ENCODE results near the gene FKBP1B.
"Not testable (repeated sequence)": the region's sequence is repeated elsewhere in the genome, so short reads cannot be mapped to it uniquely, and the experiment has no call there.

The FKBP1B gene

GRCh38 chr2:24082787-24083566 lies 33.4 kb downstream of the FKBP1B start:
- Histone ChIP-seq H3K27ac (ENCODE audit: low read depth in 2 of 2, low read length in 2 of 2) (peak overlapping the region; percentile 91 to 95), H3K4me1 (ENCODE audit: control insufficient read depth in 2 of 2, insufficient read depth in 2 of 2, low read length in 2 of 2) (peaks cover 15 to 20% of the 10 kb centered on the region in 2 donors), H3K4me3 (ENCODE audit: low read length in 2 of 2) (peak overlapping the region; percentile 87 to 92), H3K9ac (ENCODE audit: low read depth in 1 of 2, low read length in 2 of 2) (peak overlapping the region; percentile 84 to 88), H3K9me3 (ENCODE audit: control insufficient read depth in 2 of 2, low read length in 2 of 2) (no peaks in the 10 kb centered on the region), H3K27me3 (ENCODE audit: control insufficient read depth in 2 of 2, insufficient read depth in 2 of 2, low read length in 2 of 2) (no peaks in the 10 kb centered on the region), H3K36me3 (ENCODE audit: control insufficient read depth in 2 of 2, insufficient read depth in 2 of 2, low read length in 2 of 2) (peaks cover 24 to 32% of the 10 kb centered on the region in 2 donors)

GRCh38 chr2:24083567-24084385 lies 34.2 kb downstream of the FKBP1B start:
- H3K27ac ChIP-seq (ENCODE audit: low read depth in 2 of 2, low read length in 2 of 2) = peak overlapping the region; percentile 91 to 95
- H3K4me3 ChIP-seq (ENCODE audit: low read length in 2 of 2) = peak overlapping the region; percentile 87 to 92
- H3K4me1 ChIP-seq (ENCODE audit: control insufficient read depth in 2 of 2, insufficient read depth in 2 of 2, low read length in 2 of 2) = peaks cover 15 to 17% of the 10 kb centered on the region in 2 donors
- H3K9ac ChIP-seq (ENCODE audit: low read depth in 1 of 2, low read length in 2 of 2) = peak overlapping the region; percentile 84 to 88
- H3K9me3 ChIP-seq (ENCODE audit: control insufficient read depth in 2 of 2, low read length in 2 of 2) = no peaks in the 10 kb centered on the region
- no peaks in the 10 kb centered on the region for H3K27me3 ChIP-seq (ENCODE audit: control insufficient read depth in 2 of 2, insufficient read depth in 2 of 2, low read length in 2 of 2)
- H3K36me3 ChIP-seq (ENCODE audit: control insufficient read depth in 2 of 2, insufficient read depth in 2 of 2, low read length in 2 of 2) = peaks cover 24 to 31% of the 10 kb centered on the region in 2 donors

GRCh38 chr2:24084386-24085199 lies 35.1 kb downstream of the FKBP1B start, which contains the start of gene TP53I3:
Gene TP53I3 (minus strand): TSS chr2:24084834. CDS start chr2:24084326, 508 bp downstream.
- Histone ChIP-seq H3K9me3 (ENCODE audit: control insufficient read depth in 2 of 2, low read length in 2 of 2) (no peaks in the 10 kb centered on the region), H3K9ac (ENCODE audit: low read depth in 1 of 2, low read length in 2 of 2) (peak within 1 kb of the TSS; percentile 84 to 88), H3K4me3 (ENCODE audit: low read length in 2 of 2) (peak within 1 kb of the TSS; percentile 87 to 92), H3K27ac (ENCODE audit: low read depth in 2 of 2, low read length in 2 of 2) (peak within 1 kb of the TSS; percentile 91 to 95), H3K4me1 (ENCODE audit: control insufficient read depth in 2 of 2, insufficient read depth in 2 of 2, low read length in 2 of 2) (peaks cover 15 to 17% of the 10 kb centered on the region in 2 donors), H3K36me3 (ENCODE audit: control insufficient read depth in 2 of 2, insufficient read depth in 2 of 2, low read length in 2 of 2) (peaks cover 21 to 24% of the 10 kb centered on the region in 2 donors), H3K27me3 (ENCODE audit: control insufficient read depth in 2 of 2, insufficient read depth in 2 of 2, low read length in 2 of 2) (no peaks in the 10 kb centered on the region)

GRCh38 chr2:24085200-24085489 lies 35.6 kb downstream of the FKBP1B start:
- H3K9me3 ChIP-seq (ENCODE audit: control insufficient read depth in 2 of 2, low read length in 2 of 2) = no peaks in the 10 kb centered on the region
- H3K4me1 ChIP-seq (ENCODE audit: control insufficient read depth in 2 of 2, insufficient read depth in 2 of 2, low read length in 2 of 2) = peaks cover 15 to 17% of the 10 kb centered on the region in 2 donors
- peak overlapping the region; percentile 91 to 95 for H3K27ac ChIP-seq (ENCODE audit: low read depth in 2 of 2, low read length in 2 of 2)
- no peaks in the 10 kb centered on the region for H3K27me3 ChIP-seq (ENCODE audit: control insufficient read depth in 2 of 2, insufficient read depth in 2 of 2, low read length in 2 of 2)
- peak overlapping the region; percentile 84 to 88 for H3K9ac ChIP-seq (ENCODE audit: low read depth in 1 of 2, low read length in 2 of 2)
- H3K4me3 ChIP-seq (ENCODE audit: low read length in 2 of 2) = peak overlapping the region; percentile 87 to 92
- H3K36me3 ChIP-seq (ENCODE audit: control insufficient read depth in 2 of 2, insufficient read depth in 2 of 2, low read length in 2 of 2) = peaks cover 18 to 22% of the 10 kb centered on the region in 2 donors

- Histone ChIP-seq H3K27ac (ENCODE audit: low read depth in 2 of 2, low read length in 2 of 2) (no peak overlapping the region), H3K4me1 (ENCODE audit: control insufficient read depth in 2 of 2, insufficient read depth in 2 of 2, low read length in 2 of 2) (peaks cover 15 to 17% of the 10 kb centered on the region in 2 donors), H3K9me3 (ENCODE audit: control insufficient read depth in 2 of 2, low read length in 2 of 2) (no peaks in the 10 kb centered on the region), H3K9ac (ENCODE audit: low read depth in 1 of 2, low read length in 2 of 2) (no peak overlapping the region), H3K4me3 (ENCODE audit: low read length in 2 of 2) (no peak overlapping the region), H3K36me3 (ENCODE audit: control insufficient read depth in 2 of 2, insufficient read depth in 2 of 2, low read length in 2 of 2) (peaks cover 10 to 14% of the 10 kb centered on the region in 2 donors), H3K27me3 (ENCODE audit: control insufficient read depth in 2 of 2, insufficient read depth in 2 of 2, low read length in 2 of 2) (no peaks in the 10 kb centered on the region)
These were observed 36.7 kb downstream of the FKBP1B start for GRCh38 chr2:24086241-24086640.

- Histone ChIP-seq H3K4me1 (ENCODE audit: control insufficient read depth in 2 of 2, insufficient read depth in 2 of 2, low read length in 2 of 2) (peaks cover 15 to 17% of the 10 kb centered on the region in 2 donors), H3K36me3 (ENCODE audit: control insufficient read depth in 2 of 2, insufficient read depth in 2 of 2, low read length in 2 of 2) (peaks cover 9 to 10% of the 10 kb centered on the region in 2 donors), H3K4me3 (ENCODE audit: low read length in 2 of 2) (no peak overlapping the region), H3K27me3 (ENCODE audit: control insufficient read depth in 2 of 2, insufficient read depth in 2 of 2, low read length in 2 of 2) (no peaks in the 10 kb centered on the region), H3K9ac (ENCODE audit: low read depth in 1 of 2, low read length in 2 of 2) (no peak overlapping the region), H3K27ac (ENCODE audit: low read depth in 2 of 2, low read length in 2 of 2) (no peak overlapping the region), H3K9me3 (ENCODE audit: control insufficient read depth in 2 of 2, low read length in 2 of 2) (no peaks in the 10 kb centered on the region)
These were observed 37.5 kb downstream of the FKBP1B start for GRCh38 chr2:24087032-24087431.

GRCh38 chr2:24088821-24089359 lies 39.3 kb downstream of the FKBP1B start:
- no peaks in the 10 kb centered on the region for H3K36me3 ChIP-seq (ENCODE audit: control insufficient read depth in 2 of 2, insufficient read depth in 2 of 2, low read length in 2 of 2)

GRCh38 chr2:24093270-24093669 lies 43.7 kb downstream of the FKBP1B start:
- not testable (repeated sequence) for H3K36me3 ChIP-seq (ENCODE audit: control insufficient read depth in 2 of 2, insufficient read depth in 2 of 2, low read length in 2 of 2); H3K27ac ChIP-seq (ENCODE audit: low read depth in 2 of 2, low read length in 2 of 2); H3K9me3 ChIP-seq (ENCODE audit: control insufficient read depth in 2 of 2, low read length in 2 of 2)

More at GRCh38 chr2:24088821-24089359, 39.3 kb downstream of the FKBP1B start:
- Histone ChIP-seq H3K9me3 (ENCODE audit: control insufficient read depth in 2 of 2, low read length in 2 of 2) (no peaks in the 10 kb centered on the region), H3K9ac (ENCODE audit: low read depth in 1 of 2, low read length in 2 of 2) (no peak overlapping the region), H3K4me1 (ENCODE audit: control insufficient read depth in 2 of 2, insufficient read depth in 2 of 2, low read length in 2 of 2) (peaks cover 6% of the 10 kb centered on the region in 2 donors), H3K27ac (ENCODE audit: low read depth in 2 of 2, low read length in 2 of 2) (no peak overlapping the region), H3K4me3 (ENCODE audit: low read length in 2 of 2) (no peak overlapping the region), H3K27me3 (ENCODE audit: control insufficient read depth in 2 of 2, insufficient read depth in 2 of 2, low read length in 2 of 2) (no peaks in the 10 kb centered on the region)

GRCh38 chr2:24095171-24095677 lies 45.7 kb downstream of the FKBP1B start:
- not testable (repeated sequence) for H3K4me3 ChIP-seq (ENCODE audit: low read length in 2 of 2); H3K36me3 ChIP-seq (ENCODE audit: control insufficient read depth in 2 of 2, insufficient read depth in 2 of 2, low read length in 2 of 2); H3K27ac ChIP-seq (ENCODE audit: low read depth in 2 of 2, low read length in 2 of 2); H3K27me3 ChIP-seq (ENCODE audit: control insufficient read depth in 2 of 2, insufficient read depth in 2 of 2, low read length in 2 of 2); H3K4me1 ChIP-seq (ENCODE audit: control insufficient read depth in 2 of 2, insufficient read depth in 2 of 2, low read length in 2 of 2); H3K9ac ChIP-seq (ENCODE audit: low read depth in 1 of 2, low read length in 2 of 2); H3K9me3 ChIP-seq (ENCODE audit: control insufficient read depth in 2 of 2, low read length in 2 of 2)

More at GRCh38 chr2:24093270-24093669, 43.7 kb downstream of the FKBP1B start:
- H3K4me3 ChIP-seq (ENCODE audit: low read length in 2 of 2); H3K27me3 ChIP-seq (ENCODE audit: control insufficient read depth in 2 of 2, insufficient read depth in 2 of 2, low read length in 2 of 2); H3K4me1 ChIP-seq (ENCODE audit: control insufficient read depth in 2 of 2, insufficient read depth in 2 of 2, low read length in 2 of 2); H3K9ac ChIP-seq (ENCODE audit: low read depth in 1 of 2, low read length in 2 of 2): not testable (repeated sequence)
